ENCODE measurements around the gene TSKS. TPM values are rescaled to one million over a fixed set of nuclear protein-coding genes. Genes with fewer than 3 reads are reported as not detected.
A peak's percentile ranks its signal among the peaks of the same experiment; 100 is the strongest.

Gene TSKS, protein sequence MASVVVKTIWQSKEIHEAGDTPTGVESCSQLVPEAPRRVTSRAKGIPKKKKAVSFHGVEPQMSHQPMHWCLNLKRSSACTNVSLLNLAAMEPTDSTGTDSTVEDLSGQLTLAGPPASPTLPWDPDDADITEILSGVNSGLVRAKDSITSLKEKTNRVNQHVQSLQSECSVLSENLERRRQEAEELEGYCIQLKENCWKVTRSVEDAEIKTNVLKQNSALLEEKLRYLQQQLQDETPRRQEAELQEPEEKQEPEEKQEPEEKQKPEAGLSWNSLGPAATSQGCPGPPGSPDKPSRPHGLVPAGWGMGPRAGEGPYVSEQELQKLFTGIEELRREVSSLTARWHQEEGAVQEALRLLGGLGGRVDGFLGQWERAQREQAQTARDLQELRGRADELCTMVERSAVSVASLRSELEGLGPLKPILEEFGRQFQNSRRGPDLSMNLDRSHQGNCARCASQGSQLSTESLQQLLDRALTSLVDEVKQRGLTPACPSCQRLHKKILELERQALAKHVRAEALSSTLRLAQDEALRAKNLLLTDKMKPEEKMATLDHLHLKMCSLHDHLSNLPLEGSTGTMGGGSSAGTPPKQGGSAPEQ
- total RNA-seq = 0.86 TPM
- long read RNA-seq, partial matches to known transcripts = 1 of 1 reads
- long read RNA-seq, other reads (novel, unspliced or antisense) = 0 of 1 reads

DNA sequence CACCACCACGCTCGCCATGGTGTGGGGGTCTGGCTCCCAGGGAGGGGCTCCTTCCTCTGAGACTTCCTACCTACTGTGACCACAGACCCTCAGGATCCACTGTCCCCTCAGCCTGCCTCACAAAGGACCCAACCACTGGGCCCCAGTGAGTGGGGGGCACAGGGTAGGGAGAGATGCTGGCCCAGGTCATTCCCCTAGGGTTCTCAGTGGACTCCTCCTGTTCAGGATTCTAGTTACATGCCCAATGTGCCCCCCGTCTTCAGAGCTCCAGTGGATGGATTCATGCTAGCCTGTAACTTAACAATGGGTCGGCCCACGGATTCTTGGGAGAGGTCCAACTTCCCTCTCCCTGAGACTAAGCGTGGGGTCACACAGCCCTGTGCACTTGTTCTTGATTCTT, at the start of gene TSKS:
Gene TSKS (minus strand): TSS at position 77 of the 400 bp plus-strand sequence. CDS start 59 bp downstream, at position 18.
- intact Hi-C loops (cut with DNase I) = no loop called here
- ATAC-seq (ENCODE audit: poor library complexity) = no peak
- DNase-seq = no peak

DNA sequence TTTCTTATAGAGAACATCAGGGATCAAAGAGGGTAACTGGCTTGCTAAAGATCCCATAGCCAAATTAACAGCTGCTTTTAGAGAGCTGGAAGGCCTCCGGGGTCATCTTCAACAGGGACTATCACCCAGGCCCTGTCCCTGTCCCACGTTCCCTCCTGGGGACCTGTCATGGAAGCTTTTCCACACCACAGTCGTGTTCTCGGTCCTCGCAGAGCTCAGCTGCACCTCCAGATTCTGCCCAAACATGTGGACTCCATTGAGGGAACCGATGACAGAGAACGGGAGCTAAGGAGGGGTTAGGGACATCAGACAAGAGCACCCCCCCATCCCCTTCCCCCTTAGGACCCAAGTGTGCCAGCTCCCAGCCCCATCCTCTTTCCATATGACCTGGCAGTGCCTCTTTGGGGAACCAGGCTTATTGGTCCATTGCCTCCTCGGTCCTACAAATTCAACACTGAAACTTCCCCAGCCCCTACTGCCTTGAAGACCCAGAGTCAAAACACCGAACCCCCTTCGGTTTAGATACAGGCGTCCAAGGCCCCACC, 49.4 kb upstream of the TSKS start:
- no peak for ATAC-seq (ENCODE audit: poor library complexity)
- intact Hi-C loops (cut with DNase I) = no loop called here
- no peak for DNase-seq

DNA sequence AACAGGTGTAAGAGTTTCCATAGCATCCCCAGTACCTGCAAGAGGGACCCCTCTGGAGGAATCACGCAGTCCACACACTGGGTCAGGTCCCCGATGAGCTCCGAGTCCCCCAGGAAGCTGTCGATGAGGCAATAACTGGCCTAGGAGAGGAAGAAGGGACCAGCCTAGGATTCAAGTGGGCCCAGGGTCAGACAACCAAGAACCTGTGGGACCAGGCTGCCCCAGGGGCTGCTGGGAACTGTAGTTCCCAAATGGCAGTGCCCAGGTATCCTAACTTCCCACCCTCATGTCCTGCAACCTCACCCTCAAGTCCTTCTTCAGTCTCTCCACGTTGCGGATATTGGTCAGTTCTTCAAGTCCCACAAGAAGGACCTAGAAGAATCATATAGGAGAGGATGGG, 48.2 kb upstream of the TSKS start:
- ATAC-seq (ENCODE audit: poor library complexity) = no peak
- intact Hi-C loops (cut with DNase I) = no loop called here
- no peak for DNase-seq

DNA sequence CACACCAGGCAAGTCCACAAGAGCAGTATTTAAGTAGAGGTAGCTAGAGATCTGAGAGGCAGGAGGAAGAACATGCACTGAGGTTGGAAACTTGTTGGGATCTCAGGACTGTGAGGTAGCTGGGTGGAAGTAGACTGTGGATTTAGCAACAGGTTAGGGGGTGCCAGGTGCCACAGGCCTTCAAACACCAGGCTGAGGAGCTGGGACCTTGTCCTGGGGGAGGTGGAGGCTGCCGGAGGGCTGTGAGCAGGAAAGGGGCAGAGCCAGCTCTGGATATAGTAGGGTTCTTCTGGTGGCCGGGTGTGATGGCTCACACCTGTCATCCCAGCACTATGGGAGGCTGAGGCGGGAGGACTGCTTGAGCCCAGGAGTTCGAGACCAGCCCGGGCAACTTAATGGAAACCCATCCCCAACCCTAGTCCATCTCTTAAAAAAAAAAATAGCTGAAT, 46.9 kb upstream of the TSKS start:
- no peak for DNase-seq
- ATAC-seq (ENCODE audit: poor library complexity) = no peak
- intact Hi-C loops (cut with DNase I) = loop anchor here (5.0 kb wide), 1 partner anchor 43 kb away; the partner anchor contains the start of gene AP2A1

DNA sequence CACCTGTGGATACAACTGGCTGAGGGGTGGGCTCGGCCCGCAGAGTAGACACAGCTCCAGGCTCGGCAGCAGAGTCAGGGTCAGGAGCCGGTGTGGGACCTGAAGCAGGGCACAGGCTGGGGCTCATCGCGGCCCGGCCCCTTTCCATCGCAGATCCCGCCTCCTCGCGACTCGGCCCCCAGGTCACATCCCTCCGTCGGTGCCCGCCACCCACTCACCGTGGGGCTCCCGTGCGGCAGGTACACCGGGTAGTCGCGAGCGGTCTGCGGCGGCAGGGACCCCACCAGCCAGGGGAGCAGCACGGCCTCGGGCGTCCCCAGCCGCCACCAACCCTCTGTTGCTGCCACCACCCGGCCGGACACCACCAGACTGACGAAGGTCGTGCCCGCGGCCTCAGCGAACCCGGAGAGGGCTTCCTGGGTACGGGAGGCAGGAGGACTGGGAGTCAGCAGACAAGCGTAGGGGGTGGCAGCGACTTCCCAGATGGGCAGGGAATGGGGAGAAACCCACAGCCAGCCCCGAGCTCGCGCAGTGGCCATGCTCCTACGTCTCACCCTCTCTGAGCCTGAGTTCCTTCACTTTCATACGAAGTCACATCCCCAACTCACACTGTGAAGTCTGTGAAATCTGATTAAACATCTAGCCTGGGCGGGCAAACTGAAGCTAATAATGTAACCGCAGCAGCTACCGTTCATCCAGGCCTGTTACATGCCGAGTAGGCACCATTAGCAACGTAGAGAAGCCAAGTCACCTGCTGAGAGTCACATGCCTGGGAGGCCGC, 46.2 kb upstream of the TSKS start:
- ATAC-seq (ENCODE audit: poor library complexity) (peak; percentile 60), DNase-seq (peak; percentile 75)
- intact Hi-C loops (cut with DNase I) = loop anchor here (5.0 kb wide), 1 partner anchor 42 kb away; the partner anchor contains the start of gene AP2A1

DNA sequence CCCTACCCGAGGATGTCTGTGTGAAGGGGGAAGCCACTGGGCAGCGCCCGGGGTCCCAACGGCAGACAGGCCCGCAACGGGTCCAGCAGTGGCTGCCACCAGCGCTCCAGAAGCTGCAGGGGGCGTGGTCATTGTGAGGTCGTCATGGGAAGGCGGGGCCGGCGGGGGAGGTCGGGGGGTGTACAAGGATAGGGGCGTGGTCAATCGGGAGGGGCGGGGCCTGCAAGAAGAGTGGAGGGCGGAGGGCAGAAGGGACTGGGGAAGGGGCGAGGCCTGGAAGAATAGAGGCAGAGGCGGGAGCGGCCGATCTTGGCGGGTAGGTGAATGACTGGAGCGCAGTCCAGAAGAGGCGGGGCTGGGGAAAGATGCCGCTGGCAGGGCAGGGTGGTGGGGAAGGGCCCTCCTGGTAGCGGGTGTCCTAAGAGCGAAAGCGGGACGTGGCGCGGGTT, 45.6 kb upstream of the TSKS start:
- intact Hi-C loops (cut with DNase I) = loop anchor here (5.0 kb wide), 1 partner anchor 41 kb away; the partner anchor contains the start of gene AP2A1
- peak; percentile 78 for ATAC-seq (ENCODE audit: poor library complexity)
- DNase-seq = peak; percentile 95

DNA sequence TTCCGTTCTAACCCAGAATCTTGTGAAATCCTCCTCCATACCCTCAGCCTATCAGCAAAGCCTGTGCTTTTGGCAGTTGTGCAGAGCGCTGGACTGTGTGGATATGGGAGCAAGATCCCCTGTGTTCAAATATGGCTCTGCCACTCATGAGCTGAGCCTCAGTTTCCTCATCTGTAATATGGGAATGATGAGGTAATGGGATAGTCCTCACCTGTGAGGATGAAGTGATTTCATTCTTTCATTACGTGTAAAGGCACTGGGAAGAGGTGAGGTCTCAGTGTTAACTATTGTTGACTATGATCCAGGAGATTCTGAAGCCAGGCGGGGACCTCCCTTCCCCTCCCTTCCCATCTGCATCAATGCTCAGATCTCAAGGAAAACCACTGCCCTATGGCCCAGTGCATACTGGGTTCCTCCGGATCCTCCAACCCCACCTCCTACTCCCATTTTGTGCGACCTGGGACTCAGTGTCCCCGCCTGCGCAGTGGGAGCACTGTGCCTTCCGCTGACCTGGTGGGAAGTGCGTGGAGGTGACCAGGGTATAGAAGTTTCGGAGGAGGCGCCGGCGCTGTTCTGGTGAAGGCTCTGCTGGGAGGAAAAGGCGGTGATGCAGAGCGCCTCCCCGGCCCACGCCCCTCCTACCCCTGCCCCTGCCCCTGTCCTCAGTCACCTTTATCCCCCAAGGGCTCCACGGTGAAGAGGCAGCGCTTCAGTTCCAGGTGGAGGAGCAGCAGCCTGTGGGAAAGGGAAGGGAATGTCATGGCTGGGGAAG, 45.0 kb upstream of the TSKS start:
- intact Hi-C loops (cut with DNase I) = loop anchor here (5.0 kb wide), 1 partner anchor 41 kb away; the partner anchor contains the start of gene AP2A1
- no peak for DNase-seq
- no peak for ATAC-seq (ENCODE audit: poor library complexity)

DNA sequence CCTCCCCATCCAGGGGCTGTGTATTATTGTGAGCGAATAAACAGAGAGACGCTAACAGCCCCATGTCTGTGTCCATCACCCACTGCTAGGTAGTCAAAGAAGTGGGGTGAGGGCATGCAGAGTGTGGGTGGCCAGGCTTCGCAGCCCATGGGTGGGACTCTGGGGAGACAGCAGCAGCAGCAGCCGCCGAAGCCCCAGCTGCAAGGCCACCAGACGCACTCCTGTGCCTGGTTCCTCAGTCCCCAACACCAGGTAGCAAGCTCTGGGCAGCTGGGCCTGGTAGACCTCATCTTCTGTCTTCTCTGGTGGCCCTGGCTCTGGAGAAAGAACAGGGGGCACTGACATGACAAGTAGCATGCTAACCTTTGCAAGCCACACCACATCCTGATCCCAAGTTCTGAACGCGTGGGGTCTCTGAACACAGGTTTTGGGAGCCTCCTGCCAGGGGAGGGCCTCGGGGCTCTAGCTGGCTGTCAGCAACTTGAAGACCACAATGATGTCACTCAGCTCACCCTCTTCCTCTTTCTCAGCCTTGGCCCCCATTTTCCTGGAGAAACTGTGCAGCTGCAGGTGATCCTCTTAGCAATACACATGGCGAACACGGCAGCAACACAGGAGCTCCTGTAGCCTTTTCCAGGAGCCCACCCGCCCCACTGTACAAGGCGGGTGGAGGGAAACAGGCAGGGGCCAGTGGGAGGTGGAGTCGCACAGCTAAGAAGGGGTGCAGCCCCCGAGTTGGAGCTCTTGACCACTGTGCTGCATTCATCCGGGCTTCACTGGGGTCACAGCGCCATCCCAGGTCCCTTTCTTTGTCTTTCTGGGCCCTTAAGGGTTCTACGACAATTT, 44.2 kb upstream of the TSKS start:
- intact Hi-C loops (cut with DNase I) = loop anchor here (5.0 kb wide), 1 partner anchor 40 kb away; the partner anchor contains the start of gene AP2A1

DNA sequence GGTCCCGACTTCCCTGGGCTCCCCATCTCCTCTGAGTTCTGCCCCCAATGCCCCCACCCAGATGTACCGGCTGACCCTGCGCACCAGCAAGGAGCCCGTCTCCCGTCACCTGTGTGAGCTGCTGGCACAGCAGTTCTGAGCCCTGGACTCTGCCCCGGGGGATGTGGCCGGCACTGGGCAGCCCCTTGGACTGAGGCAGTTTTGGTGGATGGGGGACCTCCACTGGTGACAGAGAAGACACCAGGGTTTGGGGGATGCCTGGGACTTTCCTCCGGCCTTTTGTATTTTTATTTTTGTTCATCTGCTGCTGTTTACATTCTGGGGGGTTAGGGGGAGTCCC, 43.5 kb upstream of the TSKS start:
- intact Hi-C loops (cut with DNase I) = loop anchor here (5.0 kb wide), 1 partner anchor 39 kb away; the partner anchor contains the start of gene AP2A1
- ATAC-seq (ENCODE audit: poor library complexity) (no peak), DNase-seq (no peak)

More for the DNA sequence above, 44.2 kb upstream of the TSKS start:
- no peak for ATAC-seq (ENCODE audit: poor library complexity)
- no peak for DNase-seq

DNA sequence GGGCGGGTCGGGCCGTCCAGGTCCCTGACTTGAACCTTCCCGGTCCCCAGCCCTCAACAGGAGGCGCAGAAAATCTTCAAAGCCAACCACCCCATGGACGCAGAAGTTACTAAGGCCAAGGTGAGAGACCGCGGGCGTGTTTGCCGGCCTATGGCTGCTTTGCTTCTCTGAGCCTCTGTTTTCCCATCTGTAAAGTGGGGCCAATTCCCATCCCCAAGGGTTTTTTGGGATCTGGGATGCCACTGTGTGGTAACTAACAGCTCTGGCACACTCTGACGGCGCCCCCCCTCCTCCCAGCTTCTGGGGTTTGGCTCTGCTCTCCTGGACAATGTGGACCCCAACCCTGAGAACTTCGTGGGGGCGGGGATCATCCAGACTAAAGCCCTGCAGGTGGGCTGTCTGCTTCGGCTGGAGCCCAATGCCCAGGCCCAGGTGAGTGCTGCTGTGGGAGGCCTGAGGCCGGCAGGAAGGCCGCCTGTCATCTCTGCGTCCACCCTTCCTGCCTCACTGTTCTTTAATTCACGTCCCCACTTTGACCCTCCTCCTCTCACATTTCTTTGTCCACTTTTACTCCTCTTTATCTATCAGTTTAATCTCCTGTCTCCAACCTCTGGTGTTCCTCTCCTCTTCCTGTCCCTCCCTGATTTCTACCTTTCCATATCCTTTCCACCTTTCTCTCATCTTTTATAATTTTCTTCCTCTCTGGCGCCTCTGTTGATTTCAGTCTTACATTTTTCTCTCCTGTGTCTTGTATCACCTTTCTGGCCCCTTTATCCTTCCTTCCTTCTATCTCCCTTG, 42.9 kb upstream of the TSKS start:
- DNase-seq = no peak
- intact Hi-C loops (cut with DNase I) = loop anchor here (5.0 kb wide), 1 partner anchor 39 kb away; the partner anchor contains the start of gene AP2A1
- no peak for ATAC-seq (ENCODE audit: poor library complexity)

DNA sequence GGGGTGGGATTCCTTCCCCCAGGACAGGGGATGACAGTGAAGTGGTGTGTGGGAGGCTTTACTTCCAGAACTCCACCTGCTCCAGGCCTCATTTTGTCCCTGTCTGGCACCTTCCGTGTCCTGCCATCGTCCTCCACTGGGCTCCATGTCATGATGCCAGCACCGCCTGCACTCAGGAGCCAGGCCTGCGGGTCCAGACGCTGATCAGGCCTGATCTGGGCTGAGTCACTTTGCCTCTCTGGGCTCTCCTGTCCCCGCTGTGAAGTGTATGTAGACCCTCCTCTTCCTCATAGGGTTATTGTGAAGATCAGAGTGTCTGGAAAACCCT, 40.4 kb upstream of the TSKS start:
- DNase-seq (no peak), ATAC-seq (ENCODE audit: poor library complexity) (no peak)
- intact Hi-C loops (cut with DNase I) = no loop called here

DNA sequence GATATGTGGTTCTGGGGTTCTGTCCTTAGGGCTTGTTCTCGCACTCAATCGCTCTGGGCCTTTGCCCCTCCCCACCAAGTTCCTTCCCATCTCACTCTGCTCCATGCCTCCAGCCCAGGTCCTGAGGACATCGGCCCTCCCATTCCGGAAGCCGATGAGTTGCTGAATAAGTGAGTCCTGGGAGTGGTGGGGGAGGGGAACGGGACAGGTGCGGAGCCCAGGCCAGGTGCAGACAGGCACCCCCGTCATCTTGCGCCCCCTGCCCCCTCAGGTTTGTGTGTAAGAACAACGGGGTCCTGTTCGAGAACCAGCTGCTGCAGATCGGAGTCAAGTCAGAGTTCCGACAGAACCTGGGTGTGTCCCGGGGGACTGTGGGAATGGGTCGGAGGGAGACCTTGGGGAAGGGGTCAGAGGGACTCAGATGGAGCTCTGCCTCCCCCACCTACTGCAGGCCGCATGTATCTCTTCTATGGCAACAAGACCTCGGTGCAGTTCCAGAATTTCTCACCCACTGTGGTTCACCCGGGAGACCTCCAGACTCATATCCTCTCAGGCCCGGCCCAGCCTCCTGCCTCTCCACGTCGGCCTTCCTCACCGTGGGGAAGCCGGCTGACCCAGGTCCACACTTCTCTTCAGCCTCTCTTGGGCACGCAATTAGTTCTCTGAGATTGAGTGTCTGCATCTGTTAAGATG, 39.9 kb upstream of the TSKS start:
- ATAC-seq (ENCODE audit: poor library complexity) (peak; percentile 1), DNase-seq (no peak)
- intact Hi-C loops (cut with DNase I) = no loop called here

DNA sequence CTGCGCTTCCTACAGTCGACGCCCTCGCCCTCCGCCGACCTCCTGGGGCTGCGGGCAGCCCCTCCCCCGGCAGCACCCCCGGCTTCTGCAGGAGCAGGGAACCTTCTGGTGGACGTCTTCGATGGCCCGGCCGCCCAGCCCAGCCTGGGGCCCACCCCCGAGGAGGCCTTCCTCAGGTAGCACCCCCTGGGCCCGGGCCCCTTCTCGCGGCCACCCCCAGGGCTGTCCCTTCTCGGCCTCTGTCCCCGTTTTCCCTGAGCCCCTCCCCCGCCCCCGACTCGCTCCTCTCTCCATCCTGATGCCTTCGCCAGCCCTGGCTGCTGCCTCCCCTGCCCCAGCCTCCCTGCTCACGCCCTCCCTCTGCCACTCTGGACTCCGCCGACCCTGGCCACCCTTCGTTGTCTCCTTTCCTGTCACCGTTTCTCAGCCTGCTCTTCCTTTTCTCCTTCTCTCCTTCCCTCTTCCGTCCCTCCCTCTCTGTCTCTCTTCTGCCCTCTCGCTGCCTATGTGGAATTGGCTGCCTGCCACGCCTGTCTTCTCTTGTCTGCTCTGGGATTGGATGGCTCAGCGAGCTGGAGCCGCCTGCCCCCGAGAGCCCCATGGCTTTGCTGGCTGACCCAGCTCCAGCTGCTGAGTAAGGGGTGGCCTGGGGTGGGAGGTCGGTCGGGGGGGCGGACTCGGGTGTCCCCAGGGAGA, 39.0 kb upstream of the TSKS start:
- ATAC-seq (ENCODE audit: poor library complexity) (peak; percentile 88), DNase-seq (peak; percentile 96)
- intact Hi-C loops (cut with DNase I) = no loop called here

DNA sequence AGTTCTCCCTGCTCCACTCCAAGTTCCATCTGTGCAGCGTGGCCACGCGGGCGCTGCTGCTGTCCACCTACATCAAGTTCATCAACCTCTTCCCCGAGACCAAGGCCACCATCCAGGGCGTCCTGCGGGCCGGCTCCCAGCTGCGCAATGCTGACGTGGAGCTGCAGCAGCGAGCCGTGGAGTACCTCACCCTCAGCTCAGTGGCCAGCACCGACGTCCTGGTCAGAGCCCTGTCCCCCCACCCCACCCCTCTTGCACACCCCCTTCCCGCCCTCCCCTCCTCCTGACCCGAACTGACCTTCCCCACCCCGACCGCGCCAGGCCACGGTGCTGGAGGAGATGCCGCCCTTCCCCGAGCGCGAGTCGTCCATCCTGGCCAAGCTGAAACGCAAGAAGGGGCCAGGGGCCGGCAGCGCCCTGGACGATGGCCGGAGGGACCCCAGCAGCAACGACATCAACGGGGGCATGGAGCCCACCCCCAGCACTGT, 38.3 kb upstream of the TSKS start:
- peak; percentile 1 for ATAC-seq (ENCODE audit: poor library complexity)
- no peak for DNase-seq
- intact Hi-C loops (cut with DNase I) = no loop called here

DNA sequence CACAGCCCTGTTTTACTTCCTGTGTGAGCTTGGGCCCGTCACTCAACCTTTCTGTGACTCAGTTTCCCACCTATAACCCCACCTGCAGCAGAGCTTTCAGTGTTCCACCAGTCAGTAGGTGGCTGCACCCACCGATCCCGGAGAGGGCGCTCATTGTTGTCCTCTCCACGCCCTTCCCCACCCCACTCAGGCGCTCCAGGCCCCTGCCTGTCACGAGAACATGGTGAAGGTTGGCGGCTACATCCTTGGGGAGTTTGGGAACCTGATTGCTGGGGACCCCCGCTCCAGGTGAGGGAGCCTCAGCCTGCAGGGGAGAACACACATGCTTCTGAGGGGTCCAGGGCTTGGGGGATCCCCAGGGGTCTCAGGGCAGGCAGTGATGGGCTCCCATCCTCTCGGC, 37.7 kb upstream of the TSKS start:
- ATAC-seq (ENCODE audit: poor library complexity) = no peak
- intact Hi-C loops (cut with DNase I) = no loop called here
- DNase-seq = no peak
